ENCODE measurements around the gene ZNF366.

Gene ZNF366

GRCh38 chr5:72507231-72507906 is at the start of gene ZNF366:
ZNF366 (minus strand) TSS chr5:72507410; CDS start chr5:72461496, 45,914 bp downstream.
- no peaks in the 10 kb centered on the region for H3K9me3 ChIP-seq (ENCODE audit: insufficient read depth, low read length)
- no peak within 1 kb of the TSS for H3K27ac ChIP-seq (ENCODE audit: low read depth, low read length)
- no peaks in the 10 kb centered on the region for H4K20me1 ChIP-seq (ENCODE audit: low read depth, low read length)
- H3K4me3 ChIP-seq (ENCODE audit: insufficient read depth, low read length, poor library complexity, severe bottlenecking): no peak within 1 kb of the TSS
- no peak within 1 kb of the TSS for H3K9ac ChIP-seq (ENCODE audit: low read length)
- H3F3A ChIP-seq (ENCODE audit: insufficient read depth): no peaks in the 10 kb centered on the region
- H2AFZ ChIP-seq (ENCODE audit: low read depth, low read length, severe bottlenecking): no peak within 1 kb of the TSS
- no peak within 1 kb of the TSS for H3K4me2 ChIP-seq (ENCODE audit: low read depth, low read length, poor library complexity, severe bottlenecking)
- no peaks in the 10 kb centered on the region for H3K79me2 ChIP-seq (ENCODE audit: insufficient read depth, low read length)
- no peaks in the 10 kb centered on the region for H3K27me3 ChIP-seq (ENCODE audit: low read length)
- TF ChIP-seq CTCF (IDR thresholded peaks at IDR 0.05; ENCODE audit: insufficient read depth, low read length, poor library complexity, severe bottlenecking) (no peak), EZH2phosphoT487 (conservative IDR thresholded peaks at IDR 0.05; ENCODE audit: low read length) (no peak)
- no peaks in the 10 kb centered on the region for H3K36me3 ChIP-seq (ENCODE audit: low read length)
- no peaks in the 10 kb centered on the region for H3K9me2 ChIP-seq (replicated peaks; ENCODE audit: insufficient read depth, low read length)

GRCh38 chr5:72556351-72557166 is 49.3 kb upstream of the ZNF366 start:
- no peak overlapping the region for H3K4me2 ChIP-seq (ENCODE audit: low read depth, low read length, poor library complexity, severe bottlenecking)
- H3K27me3 ChIP-seq (ENCODE audit: low read length): no peaks in the 10 kb centered on the region
- no peak for TF ChIP-seq EZH2phosphoT487 (conservative IDR thresholded peaks at IDR 0.05; ENCODE audit: low read length)
- TF ChIP-seq CTCF (IDR thresholded peaks at IDR 0.05; ENCODE audit: insufficient read depth, low read length, poor library complexity, severe bottlenecking): no peak
- H3K79me2 ChIP-seq (ENCODE audit: insufficient read depth, low read length): no peaks in the 10 kb centered on the region
- H3K9ac ChIP-seq (ENCODE audit: low read length): no peak overlapping the region
- H3K4me3 ChIP-seq (ENCODE audit: insufficient read depth, low read length, poor library complexity, severe bottlenecking): no peak overlapping the region
- no peaks in the 10 kb centered on the region for H3F3A ChIP-seq (ENCODE audit: insufficient read depth)
- H2AFZ ChIP-seq (ENCODE audit: low read depth, low read length, severe bottlenecking): no peak overlapping the region
- H3K36me3 ChIP-seq (ENCODE audit: low read length): no peaks in the 10 kb centered on the region
- no peaks in the 10 kb centered on the region for H3K9me3 ChIP-seq (ENCODE audit: insufficient read depth, low read length)
- no peaks in the 10 kb centered on the region for H4K20me1 ChIP-seq (ENCODE audit: low read depth, low read length)
- H3K9me2 ChIP-seq (replicated peaks; ENCODE audit: insufficient read depth, low read length): no peaks in the 10 kb centered on the region
- no peak overlapping the region for H3K27ac ChIP-seq (ENCODE audit: low read depth, low read length)

GRCh38 chr5:72555871-72556270 is 48.7 kb upstream of the ZNF366 start:
- Histone ChIP-seq H3K4me3 (ENCODE audit: insufficient read depth, low read length, poor library complexity, severe bottlenecking) (no peak overlapping the region), H3K36me3 (ENCODE audit: low read length) (no peaks in the 10 kb centered on the region), H2AFZ (ENCODE audit: low read depth, low read length, severe bottlenecking) (no peak overlapping the region), H3K9ac (ENCODE audit: low read length) (no peak overlapping the region), H4K20me1 (ENCODE audit: low read depth, low read length) (no peaks in the 10 kb centered on the region), H3F3A (ENCODE audit: insufficient read depth) (no peaks in the 10 kb centered on the region), H3K9me2 (replicated peaks; ENCODE audit: insufficient read depth, low read length) (no peaks in the 10 kb centered on the region), H3K4me2 (ENCODE audit: low read depth, low read length, poor library complexity, severe bottlenecking) (no peak overlapping the region), H3K27me3 (ENCODE audit: low read length) (no peaks in the 10 kb centered on the region), H3K27ac (ENCODE audit: low read depth, low read length) (no peak overlapping the region), H3K79me2 (ENCODE audit: insufficient read depth, low read length) (no peaks in the 10 kb centered on the region), H3K9me3 (ENCODE audit: insufficient read depth, low read length) (no peaks in the 10 kb centered on the region)
- TF ChIP-seq EZH2phosphoT487 (conservative IDR thresholded peaks at IDR 0.05; ENCODE audit: low read length) (no peak), CTCF (IDR thresholded peaks at IDR 0.05; ENCODE audit: insufficient read depth, low read length, poor library complexity, severe bottlenecking) (no peak)
